HG03196 (cell line): ENCODE measurements around the gene FITM1.

ENCODE experiments used
- ATAC-seq: cut with Tn5 transposase; IDR thresholded peaks from one replicate; pipeline ENCODE4 v1.9.1; 2021; ENCODE audit not compliant: unreplicated experiment

FITM1 gene

DNA sequence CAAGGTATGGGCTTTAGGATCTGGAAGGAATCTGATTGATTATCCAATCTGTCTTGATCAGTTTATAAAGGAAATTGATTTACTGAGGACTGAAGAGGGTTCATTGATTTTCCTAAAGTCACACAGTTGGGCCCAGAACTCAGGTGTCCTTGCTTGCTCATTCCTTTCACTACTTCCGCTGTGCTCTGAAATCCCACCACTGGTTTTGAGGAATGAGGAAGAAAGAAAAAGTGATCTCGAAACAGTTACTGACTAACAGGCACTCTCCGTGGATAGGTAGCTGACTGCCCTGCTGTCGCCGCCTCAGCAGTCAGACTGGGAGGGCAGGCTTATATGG is at the start of gene FITM1:
Gene FITM1 (plus strand): TSS at position 280 of the 337 bp plus-strand sequence. CDS start 905 bp downstream, outside the sequence.
- ATAC-seq, result no peak

DNA sequence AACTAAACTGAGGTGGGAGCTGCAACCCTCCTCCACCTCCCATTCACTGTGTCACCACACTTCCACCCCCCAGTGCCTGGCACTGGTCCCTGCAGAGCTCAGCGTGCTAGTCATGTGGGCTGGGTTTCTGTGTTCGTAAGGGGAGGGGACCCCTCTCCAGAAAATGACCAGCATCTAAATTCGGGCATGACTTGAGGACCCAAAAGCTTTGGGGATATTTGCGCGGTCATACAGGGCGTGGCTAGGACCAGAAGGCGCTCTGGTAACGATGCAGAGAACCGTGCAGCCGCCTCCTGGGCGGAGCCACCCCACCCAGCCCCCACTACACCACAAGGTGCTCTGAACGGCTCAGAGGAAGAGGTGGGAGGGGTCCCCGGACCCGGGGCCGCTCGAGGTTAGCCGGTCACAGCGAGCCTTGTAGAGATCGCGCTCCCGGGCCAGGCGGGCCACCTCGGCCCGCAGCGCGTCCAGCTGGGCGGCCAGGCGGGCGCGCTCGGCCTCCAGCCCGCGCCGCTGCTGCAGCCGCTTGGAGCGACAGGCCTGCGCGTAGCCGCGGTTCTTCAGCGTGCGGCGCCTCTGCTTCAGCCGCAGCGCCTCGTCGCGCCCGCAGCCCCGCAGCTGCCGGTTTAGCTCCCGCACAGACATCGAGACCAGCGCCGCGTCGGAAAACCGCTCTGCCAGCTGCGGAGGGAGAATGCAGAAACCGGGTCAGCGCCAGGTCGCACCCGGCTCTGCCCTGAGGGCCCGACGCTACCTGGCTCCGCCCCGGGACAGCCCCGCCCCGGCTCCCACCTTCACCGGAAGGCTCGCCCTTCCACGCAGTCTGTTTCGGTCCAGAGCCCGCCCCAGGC is 49.3 kb upstream of the FITM1 start:
- ATAC-seq, result peak; percentile 84

GRCh38 chr14:24081739-24082211 is 48.7 kb upstream of the FITM1 start:
- no peak for ATAC-seq

DNA sequence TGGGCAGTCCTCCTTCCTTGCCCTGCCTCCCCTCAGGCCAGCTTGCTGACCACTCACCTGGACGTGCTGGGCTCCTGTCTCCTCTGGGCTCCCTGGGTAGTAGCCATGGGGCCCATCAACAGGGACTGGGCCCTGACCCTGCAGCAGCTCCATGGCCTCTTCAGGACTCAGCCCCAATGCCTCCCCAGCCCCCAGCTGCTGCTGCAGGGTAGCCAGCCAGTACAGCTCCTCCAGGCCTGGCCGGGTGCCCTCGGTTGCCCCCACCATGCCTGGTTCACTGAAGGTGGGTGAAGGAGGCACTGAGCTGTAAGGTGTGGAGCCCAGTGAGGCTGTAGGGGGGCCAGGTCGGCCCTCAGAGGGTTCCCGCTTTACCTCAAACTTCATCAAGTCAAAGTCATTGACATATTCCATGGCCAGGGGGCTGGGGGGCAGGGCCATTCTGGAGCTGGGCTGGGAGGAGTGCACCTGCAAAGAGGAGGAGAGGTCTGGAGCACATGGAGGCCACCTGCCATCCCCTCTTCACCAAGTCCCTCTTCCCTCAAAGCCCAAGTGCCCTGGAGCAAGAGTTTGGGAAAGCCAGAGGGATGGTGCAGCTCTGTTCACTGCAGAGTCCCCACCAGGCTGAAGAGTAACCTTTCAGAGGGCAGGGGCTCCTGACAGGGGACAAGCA is 47.9 kb upstream of the FITM1 start:
- no peak for ATAC-seq

DNA sequence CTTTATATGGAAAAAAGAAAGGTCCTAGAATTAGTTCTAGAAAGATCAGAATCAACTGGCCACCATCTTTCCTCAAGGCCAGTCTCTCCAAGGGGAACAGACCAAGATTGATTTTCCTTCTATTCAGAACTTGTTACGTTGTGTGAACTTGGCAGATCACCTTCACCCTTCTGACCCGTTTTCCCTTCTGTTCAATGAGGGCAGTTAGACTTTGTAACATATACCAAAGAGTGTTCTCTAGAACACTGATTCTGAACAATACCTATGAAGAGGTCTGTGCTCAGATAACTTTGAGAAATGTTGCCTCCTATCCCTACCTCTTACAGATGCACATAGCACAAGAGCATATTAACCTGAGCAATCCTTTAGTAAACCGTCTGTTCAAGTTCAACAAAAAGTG is 47.0 kb upstream of the FITM1 start:
- ATAC-seq, result no peak

- ATAC-seq, result no peak
Measured at GRCh38 chr14:24084440-24084839, 46.0 kb upstream of the FITM1 start.

GRCh38 chr14:24085215-24085614 is 45.2 kb upstream of the FITM1 start:
- no peak for ATAC-seq

GRCh38 chr14:24086193-24086955 is 44.1 kb upstream of the FITM1 start:
- ATAC-seq, result no peak

GRCh38 chr14:24087004-24087403 is 43.5 kb upstream of the FITM1 start:
- no peak for ATAC-seq

GRCh38 chr14:24088095-24088494 is 42.4 kb upstream of the FITM1 start:
- ATAC-seq, result no peak

DNA sequence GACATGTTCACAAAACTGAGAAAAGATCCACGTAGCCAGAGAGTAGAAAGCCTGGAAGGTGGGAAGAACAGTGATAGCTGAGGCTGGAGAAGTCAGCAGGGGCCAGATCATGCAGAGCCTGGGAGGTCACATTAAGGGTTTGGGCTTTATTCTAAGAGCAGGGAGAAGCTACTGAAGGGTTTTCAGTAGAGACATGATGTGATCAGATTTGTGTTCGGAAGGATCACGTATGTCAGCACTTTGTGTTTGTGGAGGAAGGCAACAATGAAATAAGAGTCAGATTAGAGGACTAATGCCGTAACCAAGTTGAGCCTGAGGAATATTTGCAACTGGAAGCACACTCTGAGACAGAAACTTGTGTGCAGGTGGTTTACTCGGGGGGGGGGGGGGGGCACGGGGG is 40.6 kb upstream of the FITM1 start:
- ATAC-seq, result no peak

DNA sequence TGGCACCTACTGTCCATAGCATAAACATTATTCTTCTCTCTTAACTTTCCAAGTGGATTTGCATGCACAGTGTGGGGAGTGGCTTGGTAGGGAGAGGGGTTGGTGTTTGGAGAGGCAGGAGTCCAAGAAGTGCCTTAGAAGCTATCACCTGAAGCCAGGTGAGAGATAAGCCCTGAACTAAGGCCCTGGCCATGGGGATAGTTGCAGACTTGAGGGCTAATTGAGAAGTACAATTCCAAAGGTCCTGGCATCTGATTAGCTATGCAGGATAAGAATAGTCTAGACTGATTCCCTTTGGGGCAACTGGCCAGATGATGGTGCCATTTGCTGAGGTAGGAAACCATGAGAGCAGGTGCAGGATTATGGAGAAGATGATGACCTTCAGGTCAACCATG is 38.4 kb upstream of the FITM1 start:
- ATAC-seq, result no peak

- ATAC-seq, result no peak
Measured at GRCh38 chr14:24092505-24093206, 37.8 kb upstream of the FITM1 start.

- ATAC-seq, result no peak
Measured at GRCh38 chr14:24093207-24093900, 37.1 kb upstream of the FITM1 start.

- ATAC-seq, result peak; percentile 51
Measured at GRCh38 chr14:24093901-24094840, 36.3 kb upstream of the FITM1 start, which contains the start of gene PCK2. PCK2 (plus strand) TSS chr14:24094311; CDS start chr14:24094406, 95 bp downstream.

GRCh38 chr14:24094841-24095270 is 35.6 kb upstream of the FITM1 start:
- ATAC-seq, result no peak

- ATAC-seq, result peak; percentile 61
Measured at GRCh38 chr14:24095271-24096068, 35.0 kb upstream of the FITM1 start.

DNA sequence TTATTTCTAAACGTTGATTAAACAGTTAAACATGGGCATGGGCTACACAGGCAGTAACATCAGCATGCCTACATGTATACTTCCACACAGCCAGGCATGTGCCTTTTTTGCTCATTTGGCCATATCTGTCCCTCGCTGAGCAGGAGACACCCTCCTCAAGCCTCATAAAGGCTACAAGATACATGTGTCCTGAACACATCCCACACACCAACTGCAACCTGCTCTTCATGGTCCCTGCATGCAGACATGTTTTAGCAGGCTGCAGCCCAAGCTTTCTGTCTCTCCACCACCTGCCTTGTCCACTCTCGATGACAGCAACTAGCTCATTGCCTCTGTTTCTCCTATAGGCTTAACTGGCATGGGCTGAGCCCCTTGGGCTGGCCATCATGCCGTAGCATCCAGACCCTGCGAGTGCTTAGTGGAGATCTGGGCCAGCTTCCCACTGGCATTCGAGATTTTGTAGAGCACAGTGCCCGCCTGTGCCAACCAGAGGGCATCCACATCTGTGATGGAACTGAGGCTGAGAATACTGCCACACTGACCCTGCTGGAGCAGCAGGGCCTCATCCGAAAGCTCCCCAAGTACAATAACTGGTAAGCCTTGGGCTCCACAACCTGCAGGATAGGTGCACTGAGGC is 33.8 kb upstream of the FITM1 start:
- no peak for ATAC-seq
